Stimulated activated CD8-positive, alpha-beta memory T cell treated with anti-CD3 and anti-CD28 coated beads, Interleukin-2, amount 100 ng/mL, for 1 hour (primary cell): ENCODE measurements around the gene DENND2A.
A peak's percentile ranks its signal among the peaks of the same experiment; 100 is the strongest.
"Not testable (repeated sequence)": the region's sequence is repeated elsewhere in the genome, so short reads cannot be mapped to it uniquely, and the experiment has no call there.

ENCODE experiments used
- DNase-seq, 2 donors: peaks; one replicate each; pipeline ENCODE4 v3.0.0-alpha.2; 2020; ENCODE audit warnings: low read depth in 2 of 2

Gene DENND2A

DNA sequence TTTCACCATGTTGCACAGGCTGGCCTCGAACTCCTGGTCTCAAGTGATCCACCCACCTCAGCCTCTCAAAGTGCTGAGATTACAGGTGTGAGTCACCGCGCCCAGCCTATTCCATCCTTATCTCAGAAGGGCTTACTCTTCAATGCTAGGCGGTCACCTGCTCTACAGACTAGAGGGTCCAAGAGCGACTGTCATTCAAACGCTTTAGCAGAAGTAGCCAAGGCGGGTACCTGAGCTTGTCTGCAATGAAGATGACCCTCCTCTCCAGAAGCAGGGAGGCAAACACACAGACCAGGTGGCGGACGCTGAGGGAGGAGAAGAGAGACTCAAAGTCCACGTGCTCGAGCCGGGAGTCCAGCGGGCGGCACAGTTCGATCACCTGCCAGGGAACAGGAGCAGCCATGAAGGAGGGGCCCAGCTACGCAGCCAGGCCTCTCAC, 96.2 kb downstream of the DENND2A start:
- DNase-seq, result no peak

- no peak for DNase-seq
Observed at GRCh38 chr7:140542228-140542603, 98.4 kb downstream of the DENND2A start.

DNA sequence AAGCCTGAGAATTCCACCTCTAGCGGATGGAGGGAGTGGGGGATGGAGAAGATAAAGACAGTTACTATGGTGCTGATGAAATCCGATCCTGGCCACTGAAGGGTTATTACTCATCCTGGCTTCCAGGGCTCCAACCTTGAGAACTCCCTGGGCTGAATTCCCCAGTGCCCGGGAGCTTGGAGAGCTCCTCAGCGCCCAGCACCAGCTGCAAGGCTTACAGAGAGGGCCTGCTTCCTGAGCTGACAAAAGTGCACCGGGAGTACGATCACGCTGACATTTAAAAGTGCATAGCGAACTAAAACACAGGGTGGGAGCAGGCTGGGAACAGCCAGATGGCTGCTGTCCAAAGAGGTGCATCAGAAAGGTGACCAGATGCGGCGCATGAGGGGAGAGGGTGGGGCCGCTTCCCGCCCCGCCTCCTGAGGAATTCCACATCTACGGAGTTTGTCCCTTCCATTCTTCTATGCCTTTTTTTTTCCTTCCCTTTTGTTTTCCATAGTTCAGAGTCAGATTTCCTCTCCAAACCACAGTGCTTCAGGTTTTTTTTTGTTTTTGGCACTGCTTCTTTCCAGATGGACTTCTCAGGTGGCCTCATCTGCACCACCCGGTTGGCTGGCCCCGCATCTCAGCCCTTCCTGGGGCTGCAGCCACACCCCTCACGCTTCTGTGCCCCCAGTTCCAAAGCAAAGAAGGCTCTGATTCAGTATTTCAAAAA, 98.9 kb downstream of the DENND2A start:
- no peak for DNase-seq

- no peak for DNase-seq
Observed at GRCh38 chr7:140541176-140541512, 99.5 kb downstream of the DENND2A start.

- no peak for DNase-seq
Observed at GRCh38 chr7:140540136-140540777, 100.4 kb downstream of the DENND2A start.

- DNase-seq, result no peak
Observed at GRCh38 chr7:140539461-140539860, 101.2 kb downstream of the DENND2A start.

GRCh38 chr7:140537750-140538482, 102.7 kb downstream of the DENND2A start:
- no peak for DNase-seq

GRCh38 chr7:140534743-140535142, 105.9 kb downstream of the DENND2A start:
- no peak for DNase-seq

GRCh38 chr7:140533394-140533872, 107.2 kb downstream of the DENND2A start:
- DNase-seq, result no peak

GRCh38 chr7:140529428-140529827, 111.2 kb downstream of the DENND2A start:
- not testable (repeated sequence) for DNase-seq

DNA sequence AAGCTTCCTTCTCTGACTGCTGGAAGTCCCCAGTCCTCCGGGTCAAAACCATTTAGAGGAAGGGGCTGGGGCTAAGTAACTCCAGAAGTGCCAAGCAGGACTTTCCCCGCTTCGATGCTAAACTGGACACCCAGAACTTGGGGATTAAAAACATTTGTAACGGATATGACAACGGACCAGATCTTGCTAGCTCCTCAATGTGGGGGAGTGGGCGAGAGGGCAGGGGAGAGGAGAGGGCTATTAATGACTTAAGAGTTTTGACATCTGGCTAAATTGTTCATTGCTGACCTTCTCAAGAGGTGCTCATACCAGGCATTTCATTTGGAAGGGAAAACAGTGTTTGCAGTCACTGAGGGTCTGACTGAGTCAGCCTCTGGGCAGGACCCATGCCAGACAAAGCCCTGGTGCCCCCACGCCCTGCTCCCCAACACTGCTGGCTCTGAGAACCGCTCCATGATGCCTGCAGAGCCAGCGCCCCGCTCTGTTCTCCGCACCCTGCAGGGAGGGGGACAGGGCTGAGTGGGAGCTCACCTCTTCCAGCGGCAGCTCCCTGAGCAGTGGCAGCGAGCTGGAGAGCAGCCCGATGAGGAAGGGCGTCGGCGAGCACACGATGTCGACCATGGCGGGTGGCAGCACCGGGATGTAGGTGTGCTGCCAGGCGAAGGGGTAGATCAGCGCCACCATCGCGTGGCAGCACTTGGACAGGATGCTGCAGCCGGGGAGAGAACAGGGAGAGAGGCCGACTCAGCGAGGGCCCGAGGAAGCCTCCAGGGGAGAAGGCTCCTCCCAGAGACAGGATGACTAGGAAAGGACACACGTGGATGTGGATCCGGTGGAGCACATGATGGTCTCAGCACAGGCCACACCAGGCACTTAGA, 113.6 kb downstream of the DENND2A start:
- DNase-seq, result no peak

- no peak for DNase-seq
Observed at GRCh38 chr7:140526214-140526613, 114.4 kb downstream of the DENND2A start.

DNA sequence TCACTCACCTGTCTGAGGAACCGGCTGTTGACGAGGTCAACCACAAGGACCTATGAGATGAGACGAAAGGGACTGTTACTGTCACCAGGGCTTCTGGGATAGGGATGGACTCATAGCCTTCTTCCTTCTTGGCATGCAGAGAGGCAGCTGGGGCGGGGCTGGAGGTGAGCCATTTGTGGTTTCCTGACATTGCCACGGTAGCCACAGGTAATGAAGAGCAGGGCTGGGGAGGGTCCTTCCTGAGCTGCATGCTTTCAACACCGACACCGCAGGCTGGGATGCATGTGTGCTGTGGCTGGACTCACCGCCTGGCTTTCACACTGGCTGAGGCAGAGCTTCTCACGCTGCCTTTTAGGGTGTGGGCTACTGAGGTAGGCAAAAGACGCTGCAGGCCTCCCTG, 114.9 kb downstream of the DENND2A start:
- DNase-seq, result no peak

GRCh38 chr7:140521421-140521820, 119.2 kb downstream of the DENND2A start:
- no peak for DNase-seq

DNA sequence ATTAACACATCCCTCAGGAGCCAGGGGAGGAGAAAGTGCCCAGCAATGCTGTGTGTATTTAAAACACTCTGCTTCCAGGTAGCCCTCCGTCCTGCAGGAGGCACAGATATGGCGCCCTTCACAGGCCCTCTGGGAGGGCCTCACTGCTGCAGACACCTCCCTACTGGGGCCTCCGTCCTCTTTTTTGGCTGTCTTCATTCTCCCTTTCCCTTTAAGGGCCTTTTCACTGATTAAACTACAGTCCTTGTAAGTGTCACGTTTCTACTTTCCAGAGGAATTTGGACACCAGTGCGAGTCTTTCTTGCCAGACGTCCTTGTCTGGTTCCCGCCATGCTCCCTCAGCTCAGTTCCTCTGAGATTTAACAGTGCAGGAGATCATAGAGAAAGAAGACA, 121.6 kb downstream of the DENND2A start:
- DNase-seq, result no peak

DNA sequence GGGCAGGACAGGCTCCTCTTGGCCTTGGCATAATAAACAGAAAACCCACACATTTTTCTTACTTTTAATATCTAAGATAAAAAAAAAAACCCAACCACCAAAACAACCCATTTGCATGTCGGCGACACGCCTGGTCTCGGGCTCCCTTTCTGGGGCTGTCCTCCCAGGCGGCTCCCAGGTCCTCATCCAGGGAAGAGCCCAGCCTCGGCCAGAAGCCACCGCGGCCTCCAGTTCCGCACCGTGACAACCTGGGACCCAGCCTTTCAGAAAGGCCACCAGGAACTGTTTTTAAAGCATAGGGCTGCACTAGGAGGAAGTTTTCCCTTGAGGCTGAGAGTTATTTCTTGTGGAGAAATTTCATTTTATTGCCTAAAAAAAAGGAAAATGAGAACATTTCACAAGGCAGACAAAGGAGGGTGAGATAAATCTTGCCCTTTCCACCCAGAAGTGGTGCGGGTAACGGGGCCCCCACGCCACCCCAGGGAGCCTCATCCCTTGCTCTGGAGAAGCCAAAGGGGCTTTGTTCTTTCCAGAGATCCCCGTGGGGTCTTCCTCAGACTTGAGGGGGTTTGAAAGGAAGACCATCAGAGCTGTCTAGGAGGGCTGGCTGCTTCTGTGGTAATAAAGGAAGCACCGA, 122.1 kb downstream of the DENND2A start:
- no peak for DNase-seq

DNA sequence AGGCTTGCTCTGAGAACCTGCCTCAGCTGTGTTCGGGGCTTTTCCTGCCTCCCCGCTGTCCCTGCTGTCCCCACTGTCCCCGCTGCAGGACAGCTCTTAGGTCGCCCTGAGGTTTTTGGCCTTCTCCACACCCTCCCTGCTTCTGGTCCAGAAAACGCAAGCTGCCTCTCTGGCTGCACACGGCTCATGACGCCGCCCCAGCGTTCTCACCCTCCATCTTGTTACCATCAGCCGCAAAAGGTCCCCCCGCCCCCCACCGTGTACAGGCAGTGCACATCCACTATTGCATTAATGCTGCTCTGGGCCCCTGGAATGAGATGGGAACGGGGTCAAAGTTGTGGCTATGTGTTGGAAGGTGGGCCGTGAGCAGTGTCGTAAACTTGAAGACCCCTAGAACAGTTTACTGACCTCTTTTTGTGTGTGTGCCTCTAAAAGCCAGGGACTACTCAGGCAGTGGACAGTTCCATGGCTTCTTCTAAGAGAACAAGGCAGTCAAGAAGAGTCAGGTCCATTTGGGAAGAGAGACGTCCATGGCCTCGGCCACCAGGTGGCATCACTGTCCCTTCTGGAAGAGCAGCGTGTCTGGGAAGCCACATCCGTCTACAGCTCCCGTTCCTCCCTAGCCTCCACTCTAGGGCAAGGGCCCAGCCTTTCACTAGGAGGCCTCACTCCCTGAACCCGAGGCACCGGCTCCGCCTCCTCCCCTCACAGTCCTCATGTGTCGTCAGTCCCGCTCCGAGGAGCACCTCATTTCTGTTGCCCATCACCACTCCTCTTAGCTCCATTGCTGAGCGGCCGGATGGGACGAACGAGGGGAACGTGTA, 122.9 kb downstream of the DENND2A start:
- DNase-seq, result peak; percentile 31 to 34

DNA sequence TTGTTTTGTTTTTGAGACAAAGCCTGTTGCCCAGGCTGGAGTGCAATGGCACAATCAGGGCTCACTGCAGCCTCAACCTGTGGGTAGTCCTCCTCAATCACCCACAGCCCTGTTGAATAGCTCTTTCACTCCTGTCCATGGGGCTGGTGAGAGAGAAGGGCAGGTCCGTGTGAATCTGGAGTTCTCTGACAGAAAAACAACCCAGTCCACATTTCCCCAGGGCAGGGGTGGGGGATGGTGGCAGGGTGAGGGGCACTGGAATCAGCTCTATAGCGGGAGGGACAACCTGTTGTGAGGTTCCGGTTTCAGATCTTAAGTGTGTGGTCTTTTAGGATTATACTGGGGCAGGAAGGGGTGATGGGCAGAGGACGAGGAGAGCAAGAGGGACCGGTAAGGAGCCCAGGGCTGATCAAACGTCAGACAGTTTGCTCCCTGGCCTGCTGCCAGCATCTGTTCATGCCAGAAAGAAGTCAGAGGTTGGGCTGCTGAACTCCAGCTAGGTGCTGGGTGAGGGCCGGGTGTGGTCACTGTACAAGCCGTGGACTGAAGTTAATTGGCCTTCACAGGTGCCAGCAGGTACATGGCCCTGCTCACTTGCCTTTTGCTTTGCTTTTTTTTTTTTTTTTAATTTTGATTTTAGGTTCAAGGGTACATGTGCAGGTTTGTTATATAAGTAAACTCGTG, 128.2 kb downstream of the DENND2A start:
- no peak for DNase-seq

DNA sequence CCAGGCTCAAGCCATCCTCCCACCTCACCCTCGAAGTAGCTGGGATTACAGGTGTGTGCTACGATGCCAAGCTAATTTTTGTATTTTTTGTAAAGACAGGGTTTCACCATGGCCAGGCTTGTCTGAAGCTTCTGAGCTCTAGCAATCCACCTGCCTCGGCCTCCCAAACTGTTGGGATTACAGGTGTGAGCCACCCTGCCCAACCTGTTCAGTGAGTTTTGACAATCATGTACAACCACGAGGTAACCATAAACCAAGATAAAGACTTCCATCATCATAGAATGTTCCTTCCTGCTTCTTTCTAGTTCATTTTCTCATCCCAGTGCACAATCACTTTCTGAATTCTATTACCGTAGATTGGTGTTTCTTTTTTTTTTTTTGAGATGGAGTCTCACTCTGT, 130.8 kb downstream of the DENND2A start:
- DNase-seq, result no peak

- not testable (repeated sequence) for DNase-seq
Observed at GRCh38 chr7:140507556-140507955, 133.1 kb downstream of the DENND2A start.
